Forelimb muscle (tissue), 1 donor: ENCODE results near the gene IL23R. TPM values are rescaled to one million over a fixed set of nuclear protein-coding genes. Genes with fewer than 3 reads are reported as not detected.

Experiments
- DNase-seq: peaks from one replicate; pipeline ENCODE4 v3.0.0-alpha.2; 2013; ENCODE audit warnings: low read depth
- polyA plus RNA-seq: library from polyadenylated mRNA; unstranded; fragments of 120-200 nt; gene quantifications from one replicate; pipeline ENCODE4 v1.2.1, GENCODE V29; 2013; ENCODE audit not compliant: insufficient read length

The IL23R gene
- polyA plus RNA-seq, 1 donor, result not detected

DNA sequence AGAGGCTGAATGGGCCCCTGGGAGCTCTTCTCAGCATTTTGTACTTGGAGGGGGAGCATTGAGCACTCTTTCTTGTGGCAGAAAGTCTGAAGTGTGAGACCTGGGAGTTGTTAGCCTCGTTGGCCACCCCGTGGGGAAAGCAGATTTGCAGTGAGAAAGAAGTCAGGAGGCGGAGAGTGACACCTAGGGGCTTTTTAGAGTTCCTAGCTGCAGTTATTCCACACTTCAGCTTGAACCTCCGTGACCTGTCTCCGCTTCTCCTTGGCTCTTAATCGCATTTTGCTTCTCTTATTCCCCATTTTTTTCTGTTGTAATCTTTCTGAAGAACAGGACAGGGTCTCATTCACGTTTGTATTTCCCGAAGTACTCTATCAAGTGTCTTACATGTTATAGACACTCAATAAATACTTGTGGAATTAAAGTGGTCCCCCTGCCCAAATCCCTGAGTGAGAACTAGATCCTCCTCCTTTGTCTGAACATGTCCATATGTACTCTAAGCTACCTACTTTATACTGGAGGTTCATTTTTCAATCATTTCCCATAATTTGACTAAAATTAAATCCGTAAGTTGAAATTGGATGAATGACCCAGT is 17.0 kb upstream of the IL23R start:
- DNase-seq, result peak; percentile 44

DNA sequence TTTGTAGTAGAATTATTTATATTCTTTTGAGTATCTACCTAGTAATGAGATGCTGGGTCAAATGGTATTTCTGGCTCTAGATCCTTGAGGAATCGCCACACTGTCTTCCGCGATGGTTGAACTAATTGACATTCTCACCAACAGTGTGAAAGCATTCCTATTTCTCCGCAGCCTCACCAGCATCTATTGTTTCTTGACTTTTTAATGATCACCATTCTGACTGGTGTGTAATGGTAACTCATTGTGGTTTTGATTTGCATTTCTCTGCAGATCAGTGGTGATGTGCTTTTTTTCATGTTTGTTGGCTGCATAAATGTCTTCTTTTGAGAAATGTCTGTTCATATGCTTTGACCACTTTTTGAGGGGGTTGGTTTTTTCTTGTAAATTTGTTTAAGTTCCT is 15.3 kb upstream of the IL23R start:
- DNase-seq, result no peak

DNA sequence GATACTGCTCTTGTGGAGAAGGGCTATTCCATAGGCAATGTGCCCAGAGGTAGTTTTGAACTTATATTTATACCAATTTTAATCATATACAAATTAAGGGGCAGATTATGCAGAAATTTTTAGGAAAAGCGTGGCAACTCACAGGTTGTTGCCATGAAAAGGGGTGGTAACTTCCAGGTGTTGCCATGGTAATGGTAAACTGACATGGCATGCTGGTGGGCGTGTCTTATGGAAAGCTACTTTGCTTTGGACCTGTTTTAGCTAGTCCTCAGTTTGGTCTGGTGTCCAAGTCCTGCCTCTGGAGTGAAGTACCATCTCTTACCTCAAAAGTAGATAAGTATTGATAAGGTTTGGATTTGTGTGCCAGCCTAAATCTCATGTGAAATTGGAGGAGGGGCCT is 7.9 kb upstream of the IL23R start:
- no peak for DNase-seq

DNA sequence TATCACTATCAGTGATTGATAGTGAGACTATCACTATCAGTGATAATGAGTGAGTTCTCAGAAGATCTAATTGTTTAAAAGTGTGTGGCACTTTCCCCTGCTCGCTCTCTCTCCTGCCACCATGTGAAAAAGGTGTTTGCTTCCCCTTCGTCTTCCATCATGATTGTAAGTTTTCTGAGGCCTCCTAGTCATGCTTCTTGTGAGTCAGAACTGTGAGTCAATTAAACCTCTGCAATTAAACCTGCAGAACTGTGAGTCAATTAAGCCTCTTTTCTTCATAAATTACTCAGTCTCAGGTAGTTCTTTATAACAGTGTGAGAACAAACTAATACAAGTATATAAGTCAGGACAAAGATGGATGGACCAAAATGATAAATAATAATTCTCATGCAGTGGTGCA is 7.0 kb upstream of the IL23R start:
- DNase-seq, result no peak

DNA sequence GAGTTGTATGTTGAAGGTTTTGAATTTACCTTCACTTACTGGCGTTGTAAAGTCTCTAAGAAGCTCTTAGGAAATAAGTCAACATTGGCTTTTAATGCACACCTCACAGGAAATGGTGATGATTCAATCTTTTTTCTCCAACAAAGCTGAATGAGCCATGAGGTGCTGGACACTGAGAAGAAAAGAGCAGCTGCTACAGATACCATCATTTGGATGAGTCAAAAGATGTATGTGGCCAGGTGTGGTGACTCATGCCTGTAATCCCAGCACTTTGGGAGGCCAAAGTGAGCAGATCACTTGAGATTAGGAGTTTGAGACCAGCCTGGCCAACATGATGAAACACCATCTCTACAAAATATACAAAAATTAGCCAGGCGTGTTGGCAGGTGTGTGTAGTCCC is 3.3 kb upstream of the IL23R start:
- no peak for DNase-seq

DNA sequence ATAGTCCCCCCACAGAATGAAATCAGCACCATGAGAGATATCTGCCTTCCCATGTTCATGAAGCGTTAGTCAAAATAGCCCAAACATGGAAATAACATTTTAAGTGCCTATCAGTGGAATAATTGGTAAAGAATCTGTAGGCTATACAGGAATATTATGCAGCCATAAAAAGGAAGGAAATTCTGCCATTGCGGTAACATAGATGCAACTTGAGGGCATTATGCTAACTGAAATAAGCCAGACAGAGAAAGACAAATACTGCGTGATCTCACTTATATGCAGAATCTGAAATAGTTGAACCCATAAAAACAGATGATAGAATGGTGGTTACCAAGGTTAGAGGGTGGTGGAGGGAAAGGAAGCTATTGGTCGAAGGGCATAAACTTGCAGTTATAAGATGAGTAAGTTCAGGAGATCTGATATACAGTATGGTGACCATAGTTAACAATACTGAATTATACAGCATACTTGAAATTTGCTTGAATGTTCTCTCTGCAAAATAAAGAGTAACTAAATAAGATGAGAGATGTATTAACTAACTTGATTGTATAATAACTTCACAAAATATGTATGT is 699 bp upstream of the IL23R start:
- DNase-seq, result no peak

DNA sequence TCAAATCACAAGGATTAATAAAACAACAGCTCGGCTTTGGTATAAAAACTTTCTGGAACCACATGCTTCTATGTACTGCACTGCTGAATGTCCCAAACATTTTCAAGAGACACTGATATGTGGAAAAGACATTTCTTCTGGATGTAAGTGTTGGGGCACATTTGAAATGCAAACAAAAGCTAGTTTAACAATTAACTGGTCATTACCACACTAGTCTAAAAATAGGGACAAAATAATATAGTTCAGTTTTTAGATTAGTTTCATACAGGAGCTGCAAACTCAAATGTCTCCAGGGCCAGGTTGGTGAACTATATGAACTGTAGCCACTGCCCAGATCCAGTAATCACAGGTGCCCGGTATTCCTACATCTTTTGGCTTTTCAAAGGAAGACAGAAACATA is 3.2 kb downstream of the IL23R start:
- DNase-seq, result no peak

DNA sequence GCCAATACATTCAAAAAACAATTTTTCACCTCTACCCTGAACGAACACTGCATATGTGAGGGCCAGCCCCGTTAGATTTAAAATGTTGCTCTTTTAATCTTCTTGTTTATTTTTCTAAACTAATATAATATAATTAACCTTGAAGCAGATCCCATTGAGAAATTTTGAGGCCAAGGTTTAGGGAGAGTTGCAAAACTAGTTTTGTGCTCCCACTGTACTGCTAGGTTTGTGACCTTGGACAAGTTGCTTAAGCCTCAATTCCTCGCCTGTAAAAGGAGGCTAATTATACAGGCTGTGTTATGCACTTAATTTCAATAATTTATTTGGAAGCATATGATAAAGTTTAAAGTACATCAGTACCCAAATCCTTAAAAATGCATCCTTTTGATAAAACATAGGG is 3.7 kb downstream of the IL23R start:
- no peak for DNase-seq

DNA sequence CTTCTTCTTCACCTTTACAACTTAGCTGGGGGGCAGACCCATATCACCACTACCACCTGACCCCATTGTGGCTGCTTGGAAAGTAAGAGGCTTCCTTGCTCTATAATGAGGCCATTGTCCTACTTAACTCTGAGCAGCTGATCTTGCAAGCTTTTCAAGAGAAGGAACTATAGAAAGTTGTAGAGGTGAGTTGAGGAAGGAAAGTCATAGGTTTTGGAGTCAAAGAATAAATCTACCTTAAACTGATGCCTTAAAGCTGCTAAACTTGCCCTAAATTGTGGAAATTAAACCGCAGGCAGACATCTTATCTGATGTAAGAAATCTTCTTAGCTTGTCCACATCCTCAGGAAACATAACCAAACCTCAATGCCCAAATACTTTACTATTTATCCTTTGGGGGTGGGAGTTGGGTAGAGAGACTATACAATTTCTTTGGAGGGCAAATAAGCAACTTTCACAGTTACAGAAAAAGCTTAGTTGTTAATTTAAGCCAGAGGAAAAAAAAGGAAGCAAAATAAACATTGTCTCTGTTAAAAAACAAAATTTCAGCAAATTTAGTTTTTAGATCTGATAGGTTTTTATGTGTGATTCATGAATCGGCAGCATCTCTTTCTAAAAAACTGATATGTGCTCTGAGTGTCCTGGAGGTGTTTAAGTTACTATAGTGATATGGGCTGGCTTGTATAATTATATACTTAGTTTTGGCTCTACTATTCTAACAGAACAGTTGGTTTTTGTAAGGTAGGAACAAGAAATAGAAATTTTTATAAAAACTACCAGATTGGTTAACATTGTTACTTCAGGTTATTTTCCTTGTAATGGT is 4.7 kb downstream of the IL23R start:
- no peak for DNase-seq

DNA sequence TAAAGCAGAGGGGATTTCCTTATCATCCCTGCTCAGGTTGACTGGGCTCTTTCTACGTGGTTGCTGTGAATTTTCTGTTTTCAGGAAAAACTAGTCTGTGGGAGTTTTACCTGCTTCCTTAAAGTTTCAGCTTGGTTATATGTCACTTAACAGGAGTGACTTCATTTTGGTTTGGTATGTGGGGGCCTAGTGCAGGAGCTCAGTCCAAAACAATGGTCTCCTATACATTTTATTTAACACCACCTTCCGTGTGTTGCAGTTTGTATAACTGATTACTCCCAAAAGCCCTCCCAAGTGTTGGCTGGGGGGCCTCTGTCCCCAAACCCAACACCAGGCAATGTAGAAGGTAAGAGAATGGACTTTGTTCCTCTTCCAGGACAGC is 5.3 kb downstream of the IL23R start:
- DNase-seq, result no peak

DNA sequence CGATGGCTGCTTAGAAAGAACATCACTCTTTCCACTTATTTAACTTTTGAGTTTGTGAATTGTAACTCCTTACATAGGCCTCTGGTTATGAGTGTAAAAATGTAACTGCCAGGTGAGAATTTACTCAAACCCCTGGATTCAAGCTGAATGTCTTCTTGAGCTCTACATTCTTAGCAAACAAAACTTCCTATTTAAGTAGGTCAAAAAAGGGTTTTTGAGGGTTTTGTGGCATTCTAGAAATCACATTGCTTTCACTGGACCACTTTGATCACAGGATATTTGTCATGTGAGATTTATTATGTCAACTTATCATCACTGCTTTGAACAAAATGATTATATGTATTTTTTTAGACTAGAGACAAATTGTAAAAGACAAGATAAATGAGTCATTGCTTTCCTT is 5.7 kb downstream of the IL23R start:
- DNase-seq, result no peak

DNA sequence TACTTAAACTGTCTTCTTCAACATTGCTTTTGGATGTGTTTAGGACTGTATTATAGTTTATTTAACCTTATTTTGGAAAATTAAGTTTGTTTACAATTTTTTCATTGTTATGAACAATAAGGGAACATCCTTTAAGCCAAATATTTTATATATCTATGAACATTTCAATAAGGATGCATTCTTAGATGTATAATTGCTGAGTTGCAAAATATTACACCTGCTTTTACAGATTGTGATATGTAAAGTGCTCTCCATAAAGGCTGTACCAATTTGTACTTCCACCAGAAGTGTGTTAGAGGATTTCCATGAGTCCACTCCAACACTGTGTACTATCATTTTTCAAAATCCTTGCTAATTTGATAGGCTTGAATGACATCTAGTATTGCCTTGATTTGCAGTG is 7.7 kb downstream of the IL23R start:
- DNase-seq, result no peak

DNA sequence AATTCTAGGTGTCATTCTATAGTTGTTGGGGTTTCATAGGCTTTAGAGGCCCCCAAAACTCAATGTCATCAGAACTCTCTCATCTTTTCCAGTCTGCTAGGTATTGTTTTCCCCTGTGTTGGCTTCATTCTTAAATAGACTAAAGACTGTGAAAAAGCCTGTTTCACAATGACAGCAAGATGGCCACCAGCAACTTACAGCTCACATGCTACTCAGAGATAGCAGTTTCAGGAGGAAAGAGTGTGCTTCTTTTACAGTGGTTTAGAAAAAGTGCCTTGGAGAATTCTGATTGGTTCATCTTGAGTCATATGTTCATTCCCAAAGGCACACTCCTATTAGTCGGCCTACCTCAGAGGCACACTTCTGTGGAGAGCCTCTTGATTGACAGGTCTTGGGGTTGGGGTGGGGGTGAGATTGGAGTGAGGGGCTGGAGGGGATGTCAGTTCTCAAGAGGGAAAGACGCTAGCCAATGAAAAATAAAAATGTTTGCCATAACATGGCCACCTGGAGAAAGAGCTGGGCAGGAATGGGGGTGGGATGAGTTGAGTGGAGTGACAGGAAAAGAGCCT is 8.5 kb downstream of the IL23R start:
- no peak for DNase-seq

DNA sequence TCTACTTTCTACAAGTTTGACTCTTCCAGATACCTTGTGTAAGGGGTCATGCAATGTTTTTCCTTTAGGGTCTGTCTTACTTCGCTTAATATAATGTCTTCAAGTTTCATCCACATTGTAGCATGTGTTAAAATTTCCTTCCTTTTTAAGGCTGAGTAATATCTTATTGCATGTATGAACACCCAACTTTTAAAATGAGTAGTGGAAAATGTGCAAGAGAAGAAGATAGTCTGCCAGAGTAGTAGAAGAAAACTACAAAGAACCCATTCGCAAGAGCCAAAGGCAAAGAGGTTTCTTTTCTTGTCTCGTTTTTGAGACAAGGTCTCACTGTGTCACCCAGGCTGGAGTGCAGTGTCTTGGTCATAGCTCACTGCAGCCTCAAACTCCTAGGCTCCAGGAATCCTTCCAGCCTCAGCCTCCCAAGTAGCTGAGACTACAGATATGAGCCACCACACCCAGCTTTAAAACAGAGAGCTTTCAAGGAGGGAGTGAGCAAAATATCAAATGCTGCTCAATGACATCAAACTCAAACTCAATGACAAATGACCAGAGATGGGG is 9.4 kb downstream of the IL23R start:
- DNase-seq, result no peak

DNA sequence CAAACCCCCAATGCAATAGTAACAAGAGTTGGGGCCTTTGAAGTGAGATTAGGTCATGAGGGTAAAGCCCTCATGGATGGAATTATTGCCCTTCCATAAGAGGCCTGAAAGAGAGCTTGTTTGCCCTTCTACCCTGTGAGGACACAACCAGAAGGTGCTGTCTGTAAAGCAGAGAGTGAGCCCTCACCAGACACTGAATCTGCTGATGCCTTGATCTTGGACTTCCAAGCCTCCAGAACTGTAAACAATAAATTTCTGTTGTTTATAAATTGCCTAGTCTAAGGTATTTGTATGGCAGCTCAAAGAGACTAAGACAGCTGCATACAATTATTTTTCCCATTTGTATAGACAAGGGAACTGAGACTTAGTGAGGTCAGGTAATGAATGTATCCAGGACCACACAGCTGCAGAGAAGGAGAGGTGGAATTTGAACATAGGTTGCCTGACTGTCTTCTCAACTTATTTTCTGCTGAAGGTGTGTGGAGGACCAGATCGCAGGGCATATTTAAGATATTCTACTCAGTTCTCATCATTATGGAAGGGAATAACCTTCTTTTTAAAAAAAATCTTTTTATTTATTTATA is 18.7 kb downstream of the IL23R start:
- no peak for DNase-seq

DNA sequence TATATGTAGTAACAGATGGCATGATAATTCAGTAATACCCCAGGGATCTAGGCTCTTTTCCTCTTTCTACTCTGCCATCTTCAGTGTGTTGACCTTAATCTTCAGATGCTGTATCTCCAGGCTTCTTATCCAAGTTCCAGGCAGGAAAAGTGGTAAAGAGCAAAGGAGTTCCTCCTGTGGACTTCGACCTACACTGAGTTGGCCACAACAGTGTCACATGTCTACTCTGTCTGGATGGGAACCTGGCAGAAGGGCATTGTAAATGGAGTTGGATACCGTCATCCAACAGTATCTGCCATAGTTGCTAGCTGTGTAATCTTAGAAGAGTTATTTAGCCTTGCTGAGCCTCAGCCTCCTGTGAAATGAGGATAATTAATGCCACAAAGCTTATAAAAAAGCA is 21.9 kb downstream of the IL23R start:
- DNase-seq, result no peak

DNA sequence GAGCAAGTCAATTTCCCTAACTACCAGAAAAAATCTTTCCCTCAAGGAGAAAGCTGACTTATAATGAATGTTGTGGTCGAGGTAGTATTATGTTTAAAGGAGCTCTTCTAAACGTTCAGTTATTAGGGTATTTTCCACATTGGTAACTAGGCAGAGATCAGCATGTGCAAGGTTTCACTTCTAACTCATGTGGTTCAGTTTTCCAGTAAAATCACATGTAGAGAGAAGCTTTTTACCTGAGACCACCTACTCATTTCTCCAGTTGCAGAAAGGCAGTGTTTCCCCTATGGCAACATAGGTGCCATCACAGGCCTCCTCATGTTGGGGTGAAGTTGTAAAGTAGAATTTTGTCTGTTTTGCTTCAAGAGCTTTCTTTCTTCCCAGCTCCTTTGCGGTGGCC is 23.7 kb downstream of the IL23R start:
- DNase-seq, result no peak

DNA sequence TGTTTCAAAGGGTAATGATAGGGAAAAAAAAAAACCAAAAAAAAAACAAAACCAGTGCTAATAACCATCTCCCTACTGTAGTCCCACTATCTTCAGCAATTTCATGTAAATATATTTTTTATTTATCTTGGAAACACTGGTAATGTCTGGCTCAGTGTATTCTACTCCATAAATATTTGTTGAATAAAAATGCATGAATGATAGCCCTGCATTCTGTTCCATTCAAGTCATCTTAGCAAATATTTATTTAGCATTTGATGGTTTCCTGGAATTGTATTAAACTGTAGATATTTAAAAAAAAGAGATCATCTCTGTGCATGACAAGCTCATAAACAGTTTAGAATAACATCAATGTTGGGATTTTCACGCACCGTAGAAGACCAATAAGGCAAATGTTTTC is 24.2 kb downstream of the IL23R start:
- no peak for DNase-seq

DNA sequence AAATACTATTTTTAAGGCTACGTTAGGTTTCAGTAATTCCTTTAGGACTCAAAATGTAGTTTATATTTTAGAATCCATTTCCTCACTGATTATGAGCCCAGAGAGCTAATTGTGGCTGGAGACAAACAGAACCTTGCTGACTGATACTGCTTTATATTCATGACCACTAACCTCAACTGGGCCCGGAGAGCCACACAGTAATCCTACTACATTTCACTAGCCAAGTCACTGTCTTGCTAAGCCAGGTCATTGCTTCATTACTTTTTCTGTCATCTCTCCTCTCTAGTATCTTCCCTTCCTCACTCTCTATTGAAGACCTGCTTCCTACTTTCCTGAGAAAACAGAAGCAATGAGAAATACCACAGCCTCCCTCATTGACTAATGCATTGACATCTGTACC is 24.7 kb downstream of the IL23R start:
- no peak for DNase-seq

DNA sequence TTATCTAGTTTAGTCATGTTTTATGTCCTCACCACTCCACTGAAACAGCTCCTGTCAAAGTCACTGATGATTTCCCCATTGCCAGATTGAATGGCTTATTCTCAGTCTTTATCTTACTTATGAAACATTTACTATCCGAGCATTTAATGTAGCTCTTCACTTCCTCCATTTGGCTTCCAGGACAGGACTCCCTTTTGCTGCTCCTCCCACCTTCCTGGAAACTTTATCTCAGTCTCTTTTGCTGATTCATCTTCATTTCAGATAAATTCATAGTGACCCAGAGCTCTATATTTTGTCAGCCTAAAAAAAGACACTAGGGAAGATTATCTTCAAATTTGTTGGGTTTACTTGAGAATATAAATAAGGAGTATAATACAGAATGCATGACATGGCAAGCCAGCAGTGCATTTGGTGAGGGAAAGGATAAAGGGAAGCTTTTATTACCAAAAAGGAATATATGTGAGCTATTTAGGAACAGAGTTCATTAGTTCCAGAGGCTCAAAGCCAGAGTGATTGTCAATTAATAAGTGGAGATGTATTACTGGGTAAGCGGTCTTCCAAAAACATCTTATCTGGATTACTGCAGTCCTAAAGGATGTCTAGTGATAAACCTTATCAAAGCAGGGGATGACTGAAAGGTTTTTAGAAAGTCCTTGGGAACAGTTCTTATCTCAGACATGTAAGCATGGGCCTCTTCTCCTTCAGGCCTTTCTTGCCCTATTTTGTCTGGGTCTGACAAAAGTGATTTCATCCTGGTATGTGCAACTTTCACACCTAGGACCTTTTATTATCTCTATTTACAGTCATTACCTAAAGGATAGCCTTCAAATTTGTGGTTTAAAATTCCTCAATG is 25.6 kb downstream of the IL23R start:
- no peak for DNase-seq

DNA sequence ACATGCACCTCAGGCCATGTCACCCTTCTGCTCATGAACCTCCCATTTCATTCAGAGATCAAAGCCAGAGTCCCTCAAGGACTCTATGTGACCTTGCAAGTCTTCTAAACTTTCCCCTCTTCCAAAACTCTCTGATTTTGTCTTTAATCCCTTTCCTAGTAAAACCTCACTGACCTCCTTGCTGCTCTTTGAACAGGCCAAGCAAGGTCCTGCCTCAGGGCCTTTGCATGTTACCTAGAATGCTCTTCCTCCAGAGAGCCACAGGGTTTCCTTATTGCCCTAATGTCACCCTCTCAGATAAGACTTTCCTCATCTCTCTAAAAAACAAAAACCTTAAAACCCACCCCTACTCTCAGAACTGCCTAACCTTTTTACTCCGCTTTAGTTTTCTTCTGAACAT is 26.6 kb downstream of the IL23R start:
- no peak for DNase-seq
